SK-N-SH (cell line): ENCODE measurements around the gene NUDCD3.

ENCODE experiments used
- CHD2 ChIP-seq: fragments of 150-350 bp; IDR thresholded peaks from 2 replicates; pipeline ENCODE4 v1.6.1; 2018; ENCODE audit warnings: low read length; ENCODE audit not compliant: partially characterized antibody
- CTCF ChIP-seq: fragments of 200-600 bp; sonication (generic); IDR thresholded peaks from 2 replicates; pipeline ENCODE4 v1.6.1; 2017; ENCODE audit warnings: antibody characterized with exemption, mild to moderate bottlenecking, moderate library complexity
- ELF1 ChIP-seq: IDR thresholded peaks from 2 replicates; pipeline ENCODE4 v1.4.0; 2012
- NRF1 ChIP-seq: IDR thresholded peaks from 2 replicates; pipeline ENCODE4 v1.6.1; 2012; ENCODE audit warnings: low read depth, mild to moderate bottlenecking, low read length
- POLR2AphosphoS5 ChIP-seq: IDR thresholded peaks from 2 replicates; pipeline ENCODE4 v1.6.1; 2012; ENCODE audit warnings: low read depth, low read length
- RFX5 ChIP-seq: IDR thresholded peaks from 2 replicates; pipeline ENCODE4 v1.6.1; 2012; ENCODE audit warnings: mild to moderate bottlenecking, improper control_type of control experiment, low read length

DNA sequence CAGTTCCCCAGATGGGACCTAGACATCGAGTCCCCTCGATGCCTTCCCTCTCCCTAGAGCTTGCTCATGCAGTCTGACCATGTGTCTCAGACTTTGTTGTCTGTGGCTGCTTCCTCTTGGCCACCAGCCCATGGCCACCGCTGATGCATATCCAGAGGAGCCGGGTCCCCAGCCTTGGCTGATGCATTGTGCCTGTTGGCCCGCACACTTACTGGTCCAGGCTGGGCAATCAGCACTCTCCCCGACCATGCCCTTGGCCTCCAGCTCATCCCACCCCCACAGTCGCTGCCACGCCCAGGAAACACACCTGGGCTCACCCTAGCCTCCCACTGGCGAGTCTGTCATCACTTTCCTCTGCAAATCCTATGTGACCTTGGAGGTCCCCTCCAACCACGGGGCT lies 40.5 kb upstream of the NUDCD3 start:
- TF ChIP-seq CTCF = no peak
- TF ChIP-seq POLR2AphosphoS5 = no peak
- no peak for TF ChIP-seq RFX5
- no peak for TF ChIP-seq CHD2
- no peak for TF ChIP-seq NRF1
- TF ChIP-seq ELF1 = no peak
